ENCODE results near the gene GORASP1.

Gene GORASP1

GRCh38 chr3:39107388-39108199, at the start of gene GORASP1, which contains the start of gene TTC21A:
TSS of gene GORASP1 (minus strand) at chr3:39107627. CDS start at chr3:39107541, 86 bp downstream.
TSS of gene TTC21A (plus strand) at chr3:39107680. CDS start at chr3:39107838, 158 bp downstream.
- peak; percentile 81 for DNase-seq (ENCODE audit: low spot score)

DNA sequence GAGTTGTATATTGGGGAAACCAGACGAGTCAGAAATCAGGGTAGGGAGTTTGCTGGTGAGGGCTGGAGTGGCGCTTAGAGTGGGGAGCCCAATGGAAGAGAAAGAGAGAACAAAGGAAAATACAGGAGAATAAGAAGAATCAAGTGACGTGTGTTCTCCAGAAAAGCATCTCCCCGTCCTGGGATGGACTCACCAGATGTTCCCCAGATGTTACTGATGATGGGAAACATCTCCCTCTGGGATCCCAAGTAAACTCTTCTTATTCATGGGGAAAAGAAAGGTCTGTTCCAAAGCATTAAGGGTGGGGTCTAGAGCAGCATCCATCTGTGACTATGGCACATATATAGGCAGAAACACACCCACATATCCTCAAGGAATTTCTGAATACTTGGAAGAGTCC, 49.0 kb upstream of the GORASP1 start:
- DNase-seq (ENCODE audit: low spot score) = no peak

DNA sequence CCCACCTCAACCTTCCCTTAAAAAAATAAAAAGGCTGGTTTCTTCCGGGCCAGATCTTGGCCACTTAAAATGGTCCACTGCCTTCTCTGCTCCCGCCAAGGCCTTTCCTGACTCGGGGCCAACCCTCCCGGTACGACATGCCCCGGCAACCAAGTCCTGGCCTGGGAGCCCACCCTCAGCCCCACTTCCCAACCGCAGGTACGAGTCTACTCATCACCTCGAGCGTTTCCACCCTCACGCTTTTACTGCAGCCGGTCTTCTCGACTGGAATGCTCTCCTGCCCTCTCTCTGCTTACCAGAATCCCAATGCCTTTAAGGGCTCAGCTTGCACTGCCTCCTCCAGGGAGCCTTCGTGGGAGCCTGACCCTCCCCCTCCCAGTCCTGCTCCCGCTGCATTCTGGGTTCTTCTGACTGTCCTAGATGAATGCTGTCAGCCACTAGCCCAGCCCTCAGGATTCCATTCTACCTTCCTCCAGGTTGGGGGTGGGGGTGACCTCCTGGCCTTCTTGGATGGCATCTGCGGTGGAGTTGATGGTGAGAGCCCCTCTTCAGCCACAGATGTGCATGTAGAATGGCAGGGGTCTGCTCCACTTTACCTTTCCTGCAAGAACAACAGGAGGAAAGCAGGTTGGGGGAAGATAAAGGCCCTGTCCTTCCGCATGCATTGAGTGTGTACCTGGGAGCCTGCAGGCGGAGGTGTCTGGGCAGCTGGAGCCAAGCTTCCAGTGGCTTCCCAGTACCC, 47.0 kb upstream of the GORASP1 start:
- no peak for DNase-seq (ENCODE audit: low spot score)

DNA sequence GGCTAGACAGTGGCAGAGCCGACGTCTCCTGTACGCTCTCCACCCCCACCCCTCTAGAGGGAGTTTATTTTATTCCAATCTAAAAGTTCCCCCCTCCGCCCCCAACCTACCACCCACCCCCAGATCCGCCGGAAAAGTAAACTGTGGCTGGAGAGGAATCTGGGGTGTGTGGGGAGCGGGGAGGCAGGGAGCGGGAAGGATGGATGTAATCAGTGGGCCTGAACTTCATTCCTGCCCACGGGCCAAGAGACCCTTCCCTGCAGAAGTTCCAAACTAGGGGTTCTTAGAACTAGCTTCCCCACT, 46.5 kb upstream of the GORASP1 start:
- DNase-seq (ENCODE audit: low spot score) = no peak

- no peak for DNase-seq (ENCODE audit: low spot score)
Measured at GRCh38 chr3:39150803-39151631, 43.6 kb upstream of the GORASP1 start.

DNA sequence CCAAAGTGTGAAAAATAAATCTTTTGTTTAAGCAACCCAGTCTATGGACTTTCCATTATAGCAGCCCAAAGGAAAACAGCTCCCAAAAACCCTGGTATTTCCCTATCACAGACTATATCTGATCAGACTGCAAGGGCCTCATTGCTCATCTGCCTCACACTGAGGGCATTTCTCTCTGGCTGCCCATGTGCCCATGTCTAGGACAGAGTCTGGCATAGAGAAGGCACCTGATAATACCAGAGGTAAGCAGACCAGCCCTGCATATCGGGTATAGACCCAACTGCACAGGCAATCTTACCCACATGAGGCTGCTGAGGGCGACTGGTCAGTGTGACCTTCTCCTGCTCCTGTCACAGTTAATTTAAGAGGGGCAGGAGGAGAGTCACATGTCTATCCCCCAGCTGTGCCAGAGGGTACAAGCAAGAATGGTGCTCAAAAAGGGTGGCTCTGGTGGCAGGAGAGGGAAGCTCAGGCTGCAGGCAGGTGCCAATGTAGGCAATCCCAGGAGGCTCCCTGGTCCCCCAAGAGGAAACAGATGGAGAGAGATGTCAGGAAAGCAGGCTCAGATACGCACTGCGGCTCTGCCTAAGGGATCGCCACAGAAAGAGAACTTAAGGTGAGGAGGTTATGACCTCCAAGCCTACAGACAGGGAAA, 42.8 kb upstream of the GORASP1 start:
- DNase-seq (ENCODE audit: low spot score) = no peak

DNA sequence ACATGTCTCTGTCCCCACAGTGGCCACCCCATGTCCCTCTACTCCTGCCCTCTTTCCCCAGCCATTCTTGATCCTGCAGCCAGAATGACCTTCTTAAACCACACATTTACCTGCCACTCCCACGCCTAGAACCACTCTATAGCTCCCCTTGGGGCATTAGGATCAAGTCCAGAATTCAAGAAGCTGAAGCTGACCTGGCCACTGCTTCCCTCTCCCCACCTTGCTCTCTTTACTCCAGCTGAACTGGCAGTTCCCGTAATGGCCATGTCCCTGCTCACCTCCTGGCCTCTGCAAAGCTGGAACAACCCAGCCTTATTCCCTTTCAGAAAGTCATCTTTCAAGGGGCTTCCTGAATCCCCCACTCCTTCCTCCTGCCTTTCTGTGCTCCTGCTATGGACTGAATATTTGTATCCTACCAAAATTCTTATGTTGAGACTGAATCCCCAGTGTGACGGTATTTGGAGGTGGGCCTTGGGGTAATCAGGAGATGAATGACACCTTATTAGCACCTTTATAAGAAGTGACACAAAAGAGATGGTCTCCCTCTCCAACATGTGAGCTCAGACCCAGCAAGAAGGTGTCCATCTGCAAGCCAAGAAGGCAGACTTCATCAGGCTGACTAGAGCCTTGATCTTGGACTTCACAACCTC, 42.2 kb upstream of the GORASP1 start:
- DNase-seq (ENCODE audit: low spot score) = no peak

DNA sequence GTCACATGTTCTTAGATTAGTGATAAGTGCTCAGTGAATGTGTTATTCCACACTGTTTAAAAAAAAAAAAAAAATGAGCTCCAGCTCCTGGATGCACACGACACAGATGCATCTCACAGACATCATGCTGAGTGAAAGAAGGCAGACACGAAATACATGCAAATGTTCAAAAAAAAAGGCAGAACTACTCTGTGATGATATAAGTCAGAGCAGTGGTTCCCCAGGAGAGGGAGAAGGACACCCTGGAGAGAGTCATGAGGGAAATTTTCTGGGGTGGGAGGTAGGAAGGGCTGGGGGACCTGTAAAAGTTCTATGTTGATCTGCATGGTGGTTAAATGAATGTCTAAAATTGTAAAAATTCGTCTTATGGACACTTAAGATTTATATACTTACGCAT, 41.6 kb upstream of the GORASP1 start:
- peak; percentile 46 for DNase-seq (ENCODE audit: low spot score)

DNA sequence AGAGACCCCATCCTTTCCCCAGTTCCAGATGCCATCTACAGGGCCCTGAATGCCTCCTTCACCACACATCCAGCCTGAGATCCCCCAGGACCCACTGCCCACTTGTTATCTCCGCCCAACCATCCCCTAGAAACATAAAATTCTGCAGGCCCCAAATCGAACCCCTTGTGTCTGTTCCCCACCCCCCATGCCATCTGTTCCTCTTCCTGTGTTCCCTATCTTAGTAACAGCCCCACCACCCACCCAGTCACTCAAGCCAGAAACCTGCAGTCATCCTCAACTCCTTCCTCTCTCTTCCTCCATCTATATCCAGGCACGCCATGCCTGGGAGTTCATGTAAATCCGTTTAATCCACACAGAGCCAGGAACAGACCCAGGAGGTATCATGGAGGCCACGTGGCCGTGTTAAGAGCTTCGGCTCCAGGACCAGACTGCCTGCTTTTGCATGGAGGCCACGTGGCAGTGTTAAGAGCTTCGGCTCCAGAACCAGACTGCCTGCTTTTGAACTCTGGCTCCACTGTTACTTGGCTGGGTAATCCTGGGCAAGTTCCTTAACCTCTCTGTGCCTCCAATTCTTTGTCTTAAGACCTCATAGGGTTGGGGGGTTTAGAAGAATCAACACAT, 41.1 kb upstream of the GORASP1 start:
- DNase-seq (ENCODE audit: low spot score) = no peak

DNA sequence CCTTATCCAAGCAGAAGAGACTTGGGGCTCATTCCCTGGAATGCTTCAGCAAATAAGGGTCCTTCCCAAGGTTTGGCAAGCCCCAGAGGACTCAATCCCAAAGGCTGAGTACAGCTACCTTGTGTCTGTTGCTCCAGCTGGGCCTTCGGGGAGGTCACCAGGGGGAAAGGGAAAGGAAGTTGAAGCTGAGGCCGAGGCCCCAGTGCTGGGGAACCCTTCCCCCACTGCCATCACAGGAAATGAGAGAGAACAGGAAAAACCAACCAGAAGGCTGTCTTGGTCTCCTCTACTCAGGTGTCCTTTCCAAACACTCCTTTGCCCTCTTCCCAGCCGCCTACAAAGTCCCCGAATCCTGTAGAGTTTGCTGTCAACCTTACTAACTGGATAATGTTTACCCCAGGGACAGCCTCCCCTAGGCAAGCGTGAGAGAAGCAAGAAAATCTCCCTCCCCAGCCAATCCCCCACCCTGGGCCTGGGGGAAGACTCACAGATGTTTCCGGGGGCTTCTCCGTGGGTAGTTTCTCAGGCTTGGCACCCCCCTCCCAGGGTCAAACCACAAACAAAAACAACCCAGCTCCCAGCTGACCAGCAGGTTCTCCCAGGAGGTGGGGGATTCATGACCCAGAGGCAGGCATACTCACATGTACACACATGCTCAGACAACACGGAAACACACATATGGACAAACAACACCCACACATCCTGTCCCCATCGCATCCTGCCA, 40.4 kb upstream of the GORASP1 start:
- peak; percentile 52 for DNase-seq (ENCODE audit: low spot score)

GRCh38 chr3:39146611-39147591, 39.5 kb upstream of the GORASP1 start:
- DNase-seq (ENCODE audit: low spot score) = no peak

GRCh38 chr3:39146083-39146501, 38.7 kb upstream of the GORASP1 start:
- DNase-seq (ENCODE audit: low spot score) = no peak

GRCh38 chr3:39144748-39145380, 37.4 kb upstream of the GORASP1 start:
- no peak for DNase-seq (ENCODE audit: low spot score)

- no peak for DNase-seq (ENCODE audit: low spot score)
Measured at GRCh38 chr3:39144095-39144747, 36.8 kb upstream of the GORASP1 start.

DNA sequence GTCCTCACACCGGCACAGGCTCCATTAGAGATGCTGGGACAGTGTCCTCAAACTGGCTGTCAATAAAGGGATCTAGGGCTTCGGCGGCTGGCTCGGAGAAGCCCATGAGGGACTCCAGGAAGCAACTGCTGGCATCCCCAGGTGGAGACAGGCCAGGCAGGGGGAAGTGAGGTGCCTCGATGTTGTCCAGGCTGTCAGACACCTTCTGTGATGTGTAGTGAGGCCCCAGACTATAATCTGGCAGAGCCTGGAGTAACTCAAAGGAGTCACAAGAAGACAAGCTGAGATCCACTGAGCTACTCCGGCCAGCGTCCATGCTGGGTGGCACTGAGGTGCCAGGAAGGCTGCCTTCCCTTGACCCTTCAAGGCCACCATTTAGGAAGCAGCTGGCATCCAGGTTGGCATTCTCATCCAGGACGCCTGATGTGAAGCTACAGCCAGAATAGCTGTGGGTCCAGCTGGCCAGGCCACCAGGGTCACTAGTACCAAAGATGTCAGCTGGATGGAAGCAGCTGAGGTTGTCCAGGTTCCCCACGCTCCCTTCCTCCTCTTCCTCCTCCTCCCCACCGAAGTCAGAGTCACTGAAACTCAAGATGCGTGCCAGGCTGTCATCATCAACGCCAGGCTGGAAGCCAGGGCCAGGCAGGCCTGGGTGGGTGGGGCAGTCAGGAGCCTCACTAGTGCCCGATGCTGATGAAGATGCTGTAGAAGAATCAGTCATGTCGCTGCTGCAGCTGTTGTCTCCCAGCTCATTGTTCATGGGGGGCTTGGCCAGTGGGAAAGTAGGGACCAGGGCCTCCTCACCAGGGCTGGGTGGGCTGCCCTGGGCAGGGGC, 35.8 kb upstream of the GORASP1 start:
- no peak for DNase-seq (ENCODE audit: low spot score)

- DNase-seq (ENCODE audit: low spot score) = no peak
Measured at GRCh38 chr3:39142067-39142466, 34.6 kb upstream of the GORASP1 start.

All from germinal center (tissue), 1 donor.